Measurements from ENCODE around the gene PRELID1. TPM values are rescaled to one million over a fixed set of nuclear protein-coding genes. Genes with fewer than 3 reads are reported as not detected.

PRELID1 gene
- polyA plus RNA-seq, 1 experiment, result 245 TPM

DNA sequence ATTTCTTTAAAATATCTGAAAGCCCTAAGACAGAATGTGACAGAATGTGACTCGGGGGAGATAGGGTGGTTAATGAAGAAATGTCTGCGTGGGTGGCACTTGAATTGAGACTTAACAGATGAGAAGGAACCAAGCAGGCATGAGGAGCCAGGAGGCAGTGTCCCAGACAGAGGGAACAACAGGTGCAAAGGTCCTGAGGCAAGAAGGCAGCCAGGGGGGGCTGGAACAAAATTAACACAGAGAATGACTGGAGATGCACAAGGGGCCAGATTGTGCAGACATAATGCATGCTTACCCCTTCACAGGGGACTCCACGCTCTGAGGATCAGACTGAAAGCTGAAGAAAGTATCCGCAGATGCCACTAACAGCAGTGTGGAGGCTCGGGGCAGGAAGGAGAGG lies 46.2 kb downstream of the PRELID1 start:
- Histone ChIP-seq H3K36me3 (ENCODE audit: control insufficient read depth, insufficient read depth, low read length) (peaks cover 5% of the 10 kb centered on the region), H3K27me3 (ENCODE audit: control insufficient read depth, insufficient read depth, low read length) (no peaks in the 10 kb centered on the region), H3K4me3 (ENCODE audit: low read depth, low read length) (peak overlapping the region; percentile 98; the same call in 1 of the 2 replicates)
- DNase-seq (ENCODE audit: low read depth), result no peak
- POLR2A ChIA-PET, result no interaction called here
- TF ChIP-seq, protein P1, sequence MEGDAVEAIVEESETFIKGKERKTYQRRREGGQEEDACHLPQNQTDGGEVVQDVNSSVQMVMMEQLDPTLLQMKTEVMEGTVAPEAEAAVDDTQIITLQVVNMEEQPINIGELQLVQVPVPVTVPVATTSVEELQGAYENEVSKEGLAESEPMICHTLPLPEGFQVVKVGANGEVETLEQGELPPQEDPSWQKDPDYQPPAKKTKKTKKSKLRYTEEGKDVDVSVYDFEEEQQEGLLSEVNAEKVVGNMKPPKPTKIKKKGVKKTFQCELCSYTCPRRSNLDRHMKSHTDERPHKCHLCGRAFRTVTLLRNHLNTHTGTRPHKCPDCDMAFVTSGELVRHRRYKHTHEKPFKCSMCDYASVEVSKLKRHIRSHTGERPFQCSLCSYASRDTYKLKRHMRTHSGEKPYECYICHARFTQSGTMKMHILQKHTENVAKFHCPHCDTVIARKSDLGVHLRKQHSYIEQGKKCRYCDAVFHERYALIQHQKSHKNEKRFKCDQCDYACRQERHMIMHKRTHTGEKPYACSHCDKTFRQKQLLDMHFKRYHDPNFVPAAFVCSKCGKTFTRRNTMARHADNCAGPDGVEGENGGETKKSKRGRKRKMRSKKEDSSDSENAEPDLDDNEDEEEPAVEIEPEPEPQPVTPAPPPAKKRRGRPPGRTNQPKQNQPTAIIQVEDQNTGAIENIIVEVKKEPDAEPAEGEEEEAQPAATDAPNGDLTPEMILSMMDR (IDR thresholded peaks at IDR 0.05; ENCODE audit: insufficient read depth, low read depth, low read length), result no peak
- CTCF ChIA-PET, result interaction anchor here (0.6 to 1.2 kb wide), 3 partner anchors 13 to 103 kb away, joined by 3 to 4 read pairs (median 3); no protein-coding TSS in a partner anchor

DNA sequence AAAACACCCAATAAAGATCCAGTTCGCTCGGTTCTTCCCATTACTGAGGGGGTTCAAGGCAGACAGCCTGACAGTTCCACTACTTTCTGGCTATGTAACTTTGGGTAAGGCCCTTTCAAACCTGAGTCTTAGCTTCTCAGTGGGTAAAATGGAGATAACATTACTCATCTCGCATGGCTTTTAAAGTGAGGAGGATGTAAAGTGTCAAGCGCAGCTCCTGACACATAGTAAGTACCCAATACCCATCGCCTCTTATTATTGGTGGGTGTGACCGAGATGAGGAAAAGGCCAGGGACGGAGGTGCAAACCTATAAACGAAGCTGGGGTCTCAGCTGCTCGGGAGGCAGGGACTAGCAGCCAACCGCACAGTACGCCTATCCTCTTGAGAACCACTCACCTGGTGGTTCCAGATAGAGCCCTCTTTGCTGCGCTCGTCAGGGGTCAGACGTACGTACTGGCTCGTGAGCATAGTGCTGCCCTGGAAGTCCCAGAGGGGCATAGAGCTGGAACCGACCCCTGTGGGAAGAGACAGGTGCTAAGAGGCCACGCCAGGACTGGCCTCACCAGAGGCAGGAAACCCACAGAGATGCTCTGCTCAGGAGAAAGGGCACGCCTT lies 47.3 kb downstream of the PRELID1 start:
- ChIA-PET POLR2A (no interaction called here), CTCF (interaction anchor here (0.6 to 1.6 kb wide), 8 partner anchors 10 to 239 kb away, joined by 3 to 9 read pairs (median 4); no protein-coding TSS in a partner anchor)
- Histone ChIP-seq H3K27me3 (ENCODE audit: control insufficient read depth, insufficient read depth, low read length) (0 out of 2 replicates have a peak, but pooled peaks cover 1% of the 10 kb centered on the region), H3K36me3 (ENCODE audit: control insufficient read depth, insufficient read depth, low read length) (peaks cover 5% of the 10 kb centered on the region), H3K4me3 (ENCODE audit: low read depth, low read length) (peak overlapping the region; percentile 98)
- no peak for DNase-seq (ENCODE audit: low read depth)
- TF ChIP-seq, protein P1 (IDR thresholded peaks at IDR 0.05; ENCODE audit: insufficient read depth, low read depth, low read length), result no peak

DNA sequence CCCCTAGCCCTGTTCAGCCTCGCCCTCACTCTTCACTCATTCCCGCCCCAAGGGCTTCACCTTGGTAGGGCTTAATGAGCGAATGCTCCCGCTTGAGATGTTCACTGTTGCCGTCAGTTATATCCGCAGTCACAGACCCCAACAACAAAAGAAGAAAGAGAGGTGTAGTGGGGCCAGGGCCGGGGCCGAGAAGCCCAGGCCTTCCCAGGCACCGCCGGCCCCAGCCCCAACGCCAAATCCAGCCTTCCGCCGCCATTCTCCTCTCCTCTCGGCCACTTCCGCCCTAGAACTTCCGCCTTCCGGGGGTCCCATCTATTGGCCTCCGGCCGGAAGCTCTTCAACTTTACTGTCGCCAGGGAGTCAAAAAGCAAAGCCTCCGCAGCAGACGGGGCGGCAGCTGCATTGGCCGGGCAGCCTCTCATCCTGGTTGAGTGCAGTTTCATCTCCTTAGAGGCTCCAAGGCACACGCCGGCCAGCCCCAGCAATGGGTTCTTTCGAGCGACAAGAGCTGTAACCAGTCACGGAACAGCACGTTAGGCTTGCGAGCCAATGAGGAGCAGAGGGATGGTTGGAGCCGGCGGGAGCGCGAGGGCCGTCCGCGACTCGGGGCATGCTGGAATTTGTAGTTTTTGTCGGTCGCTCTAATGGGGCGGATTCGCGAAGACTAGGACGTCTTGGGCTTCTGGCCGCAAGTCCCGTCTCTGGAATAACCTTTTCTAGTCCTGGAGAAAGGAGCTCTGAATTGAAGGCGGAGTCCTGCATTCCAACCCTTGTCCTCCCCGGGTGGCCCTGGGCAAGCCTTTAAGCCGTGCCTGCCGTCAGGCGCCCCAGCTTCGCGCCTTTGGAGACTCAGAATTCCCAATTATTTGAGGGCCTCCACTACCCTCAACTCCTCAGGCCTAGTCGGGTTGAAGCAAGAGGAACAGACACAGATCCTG lies 48.1 kb downstream of the PRELID1 start, which contains the start of gene LMAN2:
Gene LMAN2 (minus strand): TSS at position 277 of the 938 bp plus-strand sequence. CDS start 21 bp downstream, at position 256.
- ChIA-PET CTCF (interaction anchor here (0.6 to 1.8 kb wide), 13 partner anchors 10 to 869 kb away, joined by 3 to 9 read pairs (median 3); no protein-coding TSS in a partner anchor), POLR2A (no interaction called here)
- Histone ChIP-seq H3K36me3 (ENCODE audit: control insufficient read depth, insufficient read depth, low read length) (peaks cover 3% of the 10 kb centered on the region), H3K27me3 (ENCODE audit: control insufficient read depth, insufficient read depth, low read length) (0 out of 2 replicates have a peak, but pooled peaks cover 2% of the 10 kb centered on the region), H3K4me3 (ENCODE audit: low read depth, low read length) (peak within 1 kb of the TSS; percentile 98)
- DNase-seq (ENCODE audit: low read depth), result peak; percentile 76
- TF ChIP-seq, protein P1 (IDR thresholded peaks at IDR 0.05; ENCODE audit: insufficient read depth, low read depth, low read length), result no peak

DNA sequence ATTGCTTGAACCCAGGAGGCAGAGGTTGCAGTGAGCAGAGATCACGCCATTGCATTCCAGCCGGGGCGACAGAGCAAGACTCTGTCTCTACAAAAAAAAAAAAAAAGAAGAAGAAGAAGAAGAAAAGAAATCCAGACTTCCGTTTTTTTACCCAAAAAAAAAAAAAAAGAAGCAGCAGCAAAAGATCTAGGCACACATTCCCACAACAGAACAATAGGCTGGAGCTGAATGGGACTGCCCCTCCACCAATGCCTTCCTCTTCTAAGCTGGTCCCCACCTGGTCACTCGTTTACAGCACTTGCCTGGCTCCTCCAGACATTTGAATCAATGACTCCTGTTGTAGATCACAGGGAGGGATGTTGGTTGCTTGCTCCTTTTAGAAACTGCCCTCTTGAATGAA lies 49.5 kb downstream of the PRELID1 start:
- Histone ChIP-seq H3K27me3 (ENCODE audit: control insufficient read depth, insufficient read depth, low read length) (peaks cover 5% of the 10 kb centered on the region), H3K4me3 (ENCODE audit: low read depth, low read length) (no peak overlapping the region), H3K36me3 (ENCODE audit: control insufficient read depth, insufficient read depth, low read length) (peaks cover 3% of the 10 kb centered on the region)
- ChIA-PET POLR2A (no interaction called here), CTCF (interaction anchor here (0.8 to 1.8 kb wide), 3 partner anchors 8 to 37 kb away, joined by 3 to 5 read pairs (median 3); no protein-coding TSS in a partner anchor)
- no peak for DNase-seq (ENCODE audit: low read depth)
- TF ChIP-seq, protein P1 (IDR thresholded peaks at IDR 0.05; ENCODE audit: insufficient read depth, low read depth, low read length), result no peak

DNA sequence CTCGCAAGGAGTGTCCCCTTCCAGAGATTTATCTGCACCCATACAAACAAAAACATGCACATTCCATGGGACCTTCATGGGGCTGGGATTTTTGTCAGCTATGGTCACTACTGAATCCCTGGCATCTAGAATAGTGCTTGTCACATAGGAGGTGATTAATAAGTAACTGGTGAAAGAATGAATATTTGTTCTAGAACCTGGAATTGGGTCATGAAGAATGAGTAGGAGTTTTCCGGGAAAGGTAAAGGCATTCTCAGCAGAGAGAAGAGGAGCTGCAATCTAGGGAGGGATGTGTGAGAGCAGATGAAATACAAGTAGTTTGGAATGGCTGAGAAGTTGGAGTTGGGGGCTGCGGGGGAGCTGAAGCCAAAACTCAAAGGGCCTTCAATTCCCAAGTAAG lies 50.7 kb downstream of the PRELID1 start:
- no peak for DNase-seq (ENCODE audit: low read depth)
- Histone ChIP-seq H3K27me3 (ENCODE audit: control insufficient read depth, insufficient read depth, low read length) (peaks cover 5% of the 10 kb centered on the region), H3K4me3 (ENCODE audit: low read depth, low read length) (no peak overlapping the region), H3K36me3 (ENCODE audit: control insufficient read depth, insufficient read depth, low read length) (no peaks in the 10 kb centered on the region; the same call in 1 of the 2 replicates)
- TF ChIP-seq, protein P1 (IDR thresholded peaks at IDR 0.05; ENCODE audit: insufficient read depth, low read depth, low read length), result no peak
- ChIA-PET POLR2A (no interaction called here), CTCF (interaction anchor here (0.9 to 1.3 kb wide), 2 partner anchors 15 to 45 kb away, joined by 3 to 5 read pairs; no protein-coding TSS in a partner anchor)
